GM10266 (cell line): ENCODE measurements around the gene MECP2.
A peak's percentile ranks its signal among the peaks of the same experiment; 100 is the strongest.

ENCODE experiments used
- DNase-seq: peaks from one replicate; pipeline ENCODE4 v3.0.0; 2012; ENCODE audit errors: extremely low spot score
- CTCF ChIP-seq: IDR thresholded peaks from 2 replicates; pipeline ENCODE4 v1.5.1; 2012; ENCODE audit warnings: mild to moderate bottlenecking, low read depth; ENCODE audit not compliant: control insufficient read depth, insufficient read depth; ENCODE audit errors: missing control alignments

MECP2 gene

GRCh38 chrX:154115750-154116149 is 18.2 kb upstream of the MECP2 start:
- TF ChIP-seq CTCF: no peak

GRCh38 chrX:154115071-154115470 is 17.6 kb upstream of the MECP2 start:
- no peak for TF ChIP-seq CTCF

More at GRCh38 chrX:154115750-154116149, 18.2 kb upstream of the MECP2 start:
- DNase-seq: no peak

GRCh38 chrX:154114652-154115051 is 17.1 kb upstream of the MECP2 start:
- no peak for TF ChIP-seq CTCF
- no peak for DNase-seq

More at GRCh38 chrX:154115071-154115470, 17.6 kb upstream of the MECP2 start:
- no peak for DNase-seq

- no peak for DNase-seq
- no peak for TF ChIP-seq CTCF
Observed at GRCh38 chrX:154113729-154114128, 16.2 kb upstream of the MECP2 start.

- DNase-seq: no peak
- no peak for TF ChIP-seq CTCF
Observed at GRCh38 chrX:154098551-154098950, 1.0 kb upstream of the MECP2 start.

GRCh38 chrX:154097003-154097588 is 421 bp downstream of the MECP2 start:
- peak; percentile 85 for DNase-seq
- no peak for TF ChIP-seq CTCF

GRCh38 chrX:154096140-154097002 is 1.1 kb downstream of the MECP2 start:
- DNase-seq: peak; percentile 26
- no peak for TF ChIP-seq CTCF
